Caco-2 (cell line): Measurements from ENCODE around the gene SCN3B. TPM values are rescaled to one million over a fixed set of nuclear protein-coding genes. Genes with fewer than 3 reads are reported as not detected.

Experiments used
- BruUV-seq: library from RNA; stranded (reverse); fragments of 400-500 nt; replicated peaks from 2 replicates; lab custom pipeline; 2021; lab: Mats Ljungman, UMichigan
- CTCF ChIA-PET: fragments of 300-600 bp; sonication (Branson Sonifier 250); formaldehyde crosslinking; loops from one replicate; lab custom pipeline; 2022; ENCODE audit warnings: antibody characterized with exemption; lab: Charles Lee
- POLR2A ChIA-PET: fragments of 300-600 bp; sonication (Branson Sonifier 250); formaldehyde crosslinking; loops from one replicate; lab custom pipeline; 2022; ENCODE audit warnings: antibody characterized with exemption; lab: Charles Lee
- DNase-seq, 2 experiments: peaks; one replicate each; pipeline versions ENCODE4 v3.0.0 to v3.0.0-alpha.2; 2020 to 2022
- H3K27me3 ChIP-seq: replicated peaks from 2 replicates; pipeline ENCODE4 v1.6.0; 2011; ENCODE audit warnings: low read length; ENCODE audit not compliant: control insufficient read depth, insufficient read depth
- H3K36me3 ChIP-seq: 2 replicates; pipeline ENCODE4 v1.5.1; 2011; ENCODE audit warnings: low read length; ENCODE audit not compliant: control insufficient read depth, insufficient read depth
- H3K4me1 ChIP-seq: fragments of 250-450 bp; sonication (Bioruptor Pico); 2 replicates; pipeline ENCODE4 v1.5.1; 2020; ENCODE audit warnings: mild to moderate bottlenecking
- H3K4me3 ChIP-seq: 2 replicates; pipeline ENCODE4 v1.5.1; 2011; ENCODE audit warnings: low read depth, mild to moderate bottlenecking, control low read depth, low read length
- H3K9me3 ChIP-seq: fragments of 250-450 bp; sonication (Bioruptor Pico); 2 replicates; pipeline ENCODE4 v1.5.1; 2020; ENCODE audit warnings: mild to moderate bottlenecking, moderate library complexity
- H3K27ac Mint-ChIP-seq: one replicate; pipeline ENCODE4 v1.8.0; 2022; ENCODE audit warnings: mixed read lengths; ENCODE audit not compliant: unreplicated experiment
- H3K27me3 Mint-ChIP-seq: one replicate; pipeline ENCODE4 v1.8.0; 2022; ENCODE audit warnings: mixed read lengths; ENCODE audit not compliant: insufficient read depth, unreplicated experiment
- H3K36me3 Mint-ChIP-seq: one replicate; pipeline ENCODE4 v1.8.0; 2022; ENCODE audit warnings: mild to moderate bottlenecking, mixed read lengths; ENCODE audit not compliant: insufficient read depth, unreplicated experiment
- H3K4me1 Mint-ChIP-seq: one replicate; pipeline ENCODE4 v1.8.0; 2022; ENCODE audit warnings: low read depth, mixed read lengths; ENCODE audit not compliant: unreplicated experiment
- H3K4me3 Mint-ChIP-seq: one replicate; pipeline ENCODE4 v1.8.0; 2022; ENCODE audit warnings: mild to moderate bottlenecking, moderate library complexity, mixed read lengths; ENCODE audit not compliant: unreplicated experiment
- H3K9me3 Mint-ChIP-seq: one replicate; pipeline ENCODE4 v1.8.0; 2022; ENCODE audit warnings: mixed read lengths; ENCODE audit not compliant: unreplicated experiment
- intact Hi-C: fragments of 100-400 bp; cut with micrococcal nuclease; formaldehyde crosslinking; loops from one replicate; pipeline ENCODE4 v1.10.0; 2022; ENCODE audit not compliant: unreplicated experiment
- total RNA-seq: library from RNA; stranded (reverse); gene quantifications from 2 replicates; pipeline ENCODE4 v1.2.3, GENCODE V29; 2022
- TF ChIP-seq, protein P1 (sequence below), 2 experiments: fragments of 200-600 bp in 1 of 2; IDR thresholded peaks; 1 replicate in 1 of 2; 2 replicates in 1 of 2; pipeline versions ENCODE4 v1.5.1 to v1.8.0; 2011 to 2022; ENCODE audit warnings: antibody characterized with exemption in 1 of 2, control low read depth in 1 of 2, inconsistent platforms in 1 of 2, low read depth in 1 of 2, low read length in 1 of 2, mild to moderate bottlenecking in 1 of 2, moderate library complexity in 1 of 2; ENCODE audit not compliant: insufficient read depth in 1 of 2, severe bottlenecking in 1 of 2, unreplicated experiment in 1 of 2

Gene SCN3B
- total RNA-seq, 1 experiment from 2014 or later: 0.82 TPM

DNA sequence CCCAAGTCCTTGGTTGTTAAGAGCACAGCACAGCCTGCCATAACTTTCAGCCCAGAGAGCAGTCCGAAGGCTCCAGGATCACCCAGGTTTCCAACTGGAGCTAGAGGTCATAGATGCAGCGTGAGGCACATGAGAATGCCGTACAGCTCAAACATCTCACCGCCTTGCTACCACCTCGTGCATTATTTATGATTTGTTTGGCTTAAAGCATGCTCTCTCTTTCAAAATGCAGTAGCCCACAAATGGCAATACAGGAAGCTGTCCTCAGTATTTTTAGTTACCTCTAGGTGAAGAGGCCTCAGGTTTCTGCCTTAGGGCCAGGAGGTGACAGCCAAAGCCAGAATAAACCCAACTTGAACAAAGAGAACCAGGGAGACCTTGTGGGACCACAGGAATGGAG, 14.4 kb downstream of the SCN3B start:
- Mint-ChIP-seq H3K36me3 (no peaks in the 10 kb centered on the region), H3K4me3 (no peak overlapping the region), H3K4me1 (no peaks in the 10 kb centered on the region), H3K9me3 (no peaks in the 10 kb centered on the region), H3K27me3 (peaks cover 36% of the 10 kb centered on the region), H3K27ac (no peak overlapping the region)
- H3K27me3 ChIP-seq: no peaks in the 10 kb centered on the region
- DNase-seq: no peak
- no peaks in the 10 kb centered on the region for H3K4me1 ChIP-seq
- no peak overlapping the region for H3K4me3 ChIP-seq
- POLR2A ChIA-PET: no interaction called here
- CTCF ChIA-PET: interaction anchor here (0.9 to 2.2 kb wide), 4 partner anchors 17 to 71 kb away, joined by 3 to 22 read pairs (median 4); no protein-coding TSS in a partner anchor
- H3K9me3 ChIP-seq: no peaks in the 10 kb centered on the region; the same call in 1 of the 2 replicates
- no TSS peak for BruUV-seq
- TF ChIP-seq, protein P1, sequence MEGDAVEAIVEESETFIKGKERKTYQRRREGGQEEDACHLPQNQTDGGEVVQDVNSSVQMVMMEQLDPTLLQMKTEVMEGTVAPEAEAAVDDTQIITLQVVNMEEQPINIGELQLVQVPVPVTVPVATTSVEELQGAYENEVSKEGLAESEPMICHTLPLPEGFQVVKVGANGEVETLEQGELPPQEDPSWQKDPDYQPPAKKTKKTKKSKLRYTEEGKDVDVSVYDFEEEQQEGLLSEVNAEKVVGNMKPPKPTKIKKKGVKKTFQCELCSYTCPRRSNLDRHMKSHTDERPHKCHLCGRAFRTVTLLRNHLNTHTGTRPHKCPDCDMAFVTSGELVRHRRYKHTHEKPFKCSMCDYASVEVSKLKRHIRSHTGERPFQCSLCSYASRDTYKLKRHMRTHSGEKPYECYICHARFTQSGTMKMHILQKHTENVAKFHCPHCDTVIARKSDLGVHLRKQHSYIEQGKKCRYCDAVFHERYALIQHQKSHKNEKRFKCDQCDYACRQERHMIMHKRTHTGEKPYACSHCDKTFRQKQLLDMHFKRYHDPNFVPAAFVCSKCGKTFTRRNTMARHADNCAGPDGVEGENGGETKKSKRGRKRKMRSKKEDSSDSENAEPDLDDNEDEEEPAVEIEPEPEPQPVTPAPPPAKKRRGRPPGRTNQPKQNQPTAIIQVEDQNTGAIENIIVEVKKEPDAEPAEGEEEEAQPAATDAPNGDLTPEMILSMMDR (IDR thresholded peaks at IDR 0.05; ENCODE audit: insufficient read depth in 1 of 2, low read depth in 1 of 2, low read length in 1 of 2, severe bottlenecking in 1 of 2, unreplicated experiment in 1 of 2): no peak
- intact Hi-C loops: no loop called here
- H3K36me3 ChIP-seq: no peaks in the 10 kb centered on the region

DNA sequence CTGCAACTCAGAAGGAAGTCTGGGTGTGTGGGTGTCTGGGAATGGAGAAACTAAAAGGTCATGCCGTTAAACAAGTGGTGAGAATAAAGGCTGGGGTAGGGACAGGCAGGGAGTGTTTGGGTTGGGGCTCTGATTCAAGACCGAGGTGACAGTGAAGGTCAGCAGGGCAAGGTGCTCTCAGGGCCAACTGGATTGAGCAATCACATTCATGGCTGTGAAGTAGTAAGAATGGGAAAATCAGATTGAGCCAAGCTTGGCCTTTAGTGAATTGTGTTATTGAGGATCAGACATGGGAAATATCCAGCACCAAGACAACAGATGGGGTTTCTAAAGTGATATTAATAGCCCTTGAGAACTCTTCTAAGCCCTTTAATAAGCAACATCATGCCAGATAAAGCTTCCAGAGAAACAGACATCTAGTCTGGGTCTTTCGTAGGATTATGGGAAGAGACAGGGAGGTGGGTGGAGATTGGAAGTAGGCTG, 24.3 kb downstream of the SCN3B start:
- no TSS peak for BruUV-seq
- no peak for DNase-seq
- TF ChIP-seq, protein P1 (IDR thresholded peaks at IDR 0.05; ENCODE audit: insufficient read depth in 1 of 2, low read depth in 1 of 2, low read length in 1 of 2, severe bottlenecking in 1 of 2, unreplicated experiment in 1 of 2): no peak
- Mint-ChIP-seq H3K9me3 (no peaks in the 10 kb centered on the region), H3K36me3 (no peaks in the 10 kb centered on the region), H3K4me3 (no peak overlapping the region), H3K27ac (no peak overlapping the region), H3K27me3 (peaks cover 39% of the 10 kb centered on the region), H3K4me1 (no peaks in the 10 kb centered on the region)
- H3K36me3 ChIP-seq: no peaks in the 10 kb centered on the region
- H3K4me1 ChIP-seq: no peaks in the 10 kb centered on the region
- no peaks in the 10 kb centered on the region for H3K9me3 ChIP-seq
- CTCF ChIA-PET: interaction anchor here (1.0 kb wide), 1 partner anchor 149 kb away, joined by 3 read pairs; no protein-coding TSS in a partner anchor
- intact Hi-C loops: no loop called here
- no peak overlapping the region for H3K4me3 ChIP-seq
- 0 out of 2 replicates have a peak, but pooled peaks cover 1% of the 10 kb centered on the region for H3K27me3 ChIP-seq
- POLR2A ChIA-PET: no interaction called here

DNA sequence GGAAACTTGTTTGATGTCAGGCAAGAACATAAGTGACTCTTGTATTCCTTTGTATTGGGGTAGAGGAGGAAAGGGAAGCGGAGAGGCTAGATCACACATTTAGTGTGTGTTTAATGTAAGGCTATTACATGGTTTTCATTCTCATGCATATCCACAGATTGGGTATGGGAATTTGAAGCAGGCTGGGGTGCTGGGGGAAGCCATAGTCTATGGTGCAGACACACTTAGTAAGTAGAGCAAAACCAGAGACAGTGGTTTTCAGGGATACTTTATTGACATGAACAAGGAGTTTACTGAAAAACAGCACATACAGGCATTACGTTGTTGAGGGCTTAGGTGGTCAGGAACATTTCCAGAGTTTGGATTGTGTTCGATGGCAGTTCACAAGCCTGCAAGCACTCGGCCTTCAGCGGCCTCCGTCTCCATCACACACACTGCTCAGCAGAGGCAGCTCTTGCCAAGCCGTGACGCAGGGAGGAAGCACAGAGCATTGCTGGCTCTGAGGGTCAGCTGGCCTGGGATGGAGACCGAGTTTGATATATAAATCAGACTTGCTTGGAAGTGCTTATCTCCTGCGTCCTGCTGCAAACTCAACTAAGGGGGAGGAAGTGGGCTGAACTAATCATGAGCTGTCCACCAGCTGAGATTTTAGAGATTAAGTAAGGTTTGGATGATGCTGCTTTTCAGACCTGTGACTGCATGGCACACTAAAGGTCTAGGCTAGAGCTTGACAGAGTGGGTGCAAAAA, 25.3 kb downstream of the SCN3B start:
- CTCF ChIA-PET: interaction anchor here (0.6 to 1.0 kb wide), 4 partner anchors 10 to 148 kb away, joined by 3 to 5 read pairs (median 4); no protein-coding TSS in a partner anchor
- no TSS peak for BruUV-seq

More for the DNA sequence above, 25.3 kb downstream of the SCN3B start:
- Histone ChIP-seq H3K4me1 (no peaks in the 10 kb centered on the region), H3K27me3 (0 out of 2 replicates have a peak, but pooled peaks cover 1% of the 10 kb centered on the region), H3K36me3 (no peaks in the 10 kb centered on the region), H3K9me3 (no peaks in the 10 kb centered on the region), H3K4me3 (no peak overlapping the region)
- H3K36me3 Mint-ChIP-seq: no peaks in the 10 kb centered on the region
- POLR2A ChIA-PET: no interaction called here
- H3K4me1 Mint-ChIP-seq: no peaks in the 10 kb centered on the region
- peaks cover 32% of the 10 kb centered on the region for H3K27me3 Mint-ChIP-seq
- H3K27ac Mint-ChIP-seq: no peak overlapping the region
- H3K4me3 Mint-ChIP-seq: no peak overlapping the region
- no peak for DNase-seq
- TF ChIP-seq, protein P1 (IDR thresholded peaks at IDR 0.05; ENCODE audit: insufficient read depth in 1 of 2, low read depth in 1 of 2, low read length in 1 of 2, severe bottlenecking in 1 of 2, unreplicated experiment in 1 of 2): no peak
- H3K9me3 Mint-ChIP-seq: no peaks in the 10 kb centered on the region
- intact Hi-C loops: no loop called here
